Activated gamma-delta T cell (primary cell): ENCODE data around the gene CCDC28A.

Source experiments
- DNase-seq: peaks from one replicate; lab custom pipeline; 2025; lab: John Stamatoyannopoulos, UW

Gene CCDC28A

GRCh38 chr6:138795809-138796603 is 22.4 kb downstream of the CCDC28A start, which contains the start of gene ECT2L:
TSS of gene ECT2L (plus strand) at chr6:138796087. CDS start at chr6:138813275, 17,188 bp downstream.
- no peak for DNase-seq

GRCh38 chr6:138796771-138797170 is 23.2 kb downstream of the CCDC28A start:
- no peak for DNase-seq

- no peak for DNase-seq
These were observed 24.4 kb downstream of the CCDC28A start for GRCh38 chr6:138797806-138798446.

- no peak for DNase-seq
These were observed 27.0 kb downstream of the CCDC28A start for GRCh38 chr6:138800377-138801150.

- no peak for DNase-seq
These were observed 29.8 kb downstream of the CCDC28A start for GRCh38 chr6:138803331-138803730.

GRCh38 chr6:138803861-138804260 is 30.3 kb downstream of the CCDC28A start:
- no peak for DNase-seq

- DNase-seq = no peak
These were observed 31.6 kb downstream of the CCDC28A start for GRCh38 chr6:138805016-138805765.

GRCh38 chr6:138806889-138807288 is 33.3 kb downstream of the CCDC28A start:
- no peak for DNase-seq

GRCh38 chr6:138809677-138810076 is 36.1 kb downstream of the CCDC28A start:
- DNase-seq = no peak

- DNase-seq = no peak
These were observed 38.3 kb downstream of the CCDC28A start for GRCh38 chr6:138811866-138812265.

GRCh38 chr6:138814179-138814834 is 40.7 kb downstream of the CCDC28A start:
- no peak for DNase-seq

GRCh38 chr6:138815221-138815620 is 41.7 kb downstream of the CCDC28A start:
- no peak for DNase-seq

GRCh38 chr6:138815797-138816528 is 42.4 kb downstream of the CCDC28A start:
- no peak for DNase-seq

- no peak for DNase-seq
These were observed 44.2 kb downstream of the CCDC28A start for GRCh38 chr6:138817799-138818198.

- DNase-seq = no peak
These were observed 45.1 kb downstream of the CCDC28A start for GRCh38 chr6:138818496-138819194.

- no peak for DNase-seq
These were observed 48.0 kb downstream of the CCDC28A start for GRCh38 chr6:138821519-138821918.

GRCh38 chr6:138824482-138825144 is 51.0 kb downstream of the CCDC28A start:
- DNase-seq = no peak

- DNase-seq = no peak
These were observed 56.7 kb downstream of the CCDC28A start for GRCh38 chr6:138830248-138830647.

GRCh38 chr6:138832182-138832581 is 58.6 kb downstream of the CCDC28A start:
- DNase-seq = no peak
